Measurements from ENCODE around the gene ADISSP.
"Not testable (repeated sequence)": the region's sequence is repeated elsewhere in the genome, so short reads cannot be mapped to it uniquely, and the experiment has no call there.

DNA sequence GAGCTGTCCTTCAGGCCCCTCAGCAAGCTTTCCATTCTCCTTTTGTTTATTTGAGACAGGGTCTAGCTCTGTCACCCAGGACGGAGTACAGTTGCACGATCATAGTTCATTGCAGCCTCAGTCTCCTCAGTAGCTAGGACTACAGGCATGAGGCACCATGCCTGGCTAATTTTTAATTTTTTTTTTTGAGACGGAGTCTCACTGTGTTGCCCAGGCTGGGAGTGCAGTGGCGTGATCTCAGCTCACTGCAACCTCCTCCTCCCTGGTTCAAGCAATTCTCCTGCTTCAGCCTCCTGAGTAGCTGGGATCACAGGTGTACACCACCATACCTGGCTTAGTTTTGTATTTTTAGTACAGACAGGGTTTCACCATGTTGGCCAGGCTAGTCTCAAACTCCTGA, 21.6 kb upstream of the ADISSP start:
- TF ChIP-seq POLR2AphosphoS5 (IDR thresholded peaks at IDR 0.05; ENCODE audit: insufficient read depth, low read depth, low read length) = not testable (repeated sequence)
- TF ChIP-seq, protein P1, sequence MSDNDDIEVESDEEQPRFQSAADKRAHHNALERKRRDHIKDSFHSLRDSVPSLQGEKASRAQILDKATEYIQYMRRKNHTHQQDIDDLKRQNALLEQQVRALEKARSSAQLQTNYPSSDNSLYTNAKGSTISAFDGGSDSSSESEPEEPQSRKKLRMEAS (IDR thresholded peaks at IDR 0.05; ENCODE audit: insufficient read depth, insufficient read length) = not testable (repeated sequence)
- TF ChIP-seq, protein P2, sequence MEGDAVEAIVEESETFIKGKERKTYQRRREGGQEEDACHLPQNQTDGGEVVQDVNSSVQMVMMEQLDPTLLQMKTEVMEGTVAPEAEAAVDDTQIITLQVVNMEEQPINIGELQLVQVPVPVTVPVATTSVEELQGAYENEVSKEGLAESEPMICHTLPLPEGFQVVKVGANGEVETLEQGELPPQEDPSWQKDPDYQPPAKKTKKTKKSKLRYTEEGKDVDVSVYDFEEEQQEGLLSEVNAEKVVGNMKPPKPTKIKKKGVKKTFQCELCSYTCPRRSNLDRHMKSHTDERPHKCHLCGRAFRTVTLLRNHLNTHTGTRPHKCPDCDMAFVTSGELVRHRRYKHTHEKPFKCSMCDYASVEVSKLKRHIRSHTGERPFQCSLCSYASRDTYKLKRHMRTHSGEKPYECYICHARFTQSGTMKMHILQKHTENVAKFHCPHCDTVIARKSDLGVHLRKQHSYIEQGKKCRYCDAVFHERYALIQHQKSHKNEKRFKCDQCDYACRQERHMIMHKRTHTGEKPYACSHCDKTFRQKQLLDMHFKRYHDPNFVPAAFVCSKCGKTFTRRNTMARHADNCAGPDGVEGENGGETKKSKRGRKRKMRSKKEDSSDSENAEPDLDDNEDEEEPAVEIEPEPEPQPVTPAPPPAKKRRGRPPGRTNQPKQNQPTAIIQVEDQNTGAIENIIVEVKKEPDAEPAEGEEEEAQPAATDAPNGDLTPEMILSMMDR (IDR thresholded peaks at IDR 0.05; ENCODE audit: extremely low read depth in 1 of 2, insufficient read depth in 1 of 2, low read depth in 1 of 2, low read length in 2 of 2) = not testable (repeated sequence)

All from endothelial cell of umbilical vein (primary cell).